GM12878 (cell line): ENCODE data around the gene CHN1. TPM values are rescaled to one million over a fixed set of nuclear protein-coding genes. Genes with fewer than 3 reads are reported as not detected.

Experiments used
- ATAC-seq: fragments of 200-7000 bp; cut with Tn5 transposase; 3 replicates; pipeline ENCODE4 v1.9.1; 2020; ENCODE audit warnings: mild to moderate bottlenecking, moderate library complexity
- BruUV-seq: library from RNA; stranded (reverse); fragments of 400-500 nt; replicated peaks from 2 replicates; lab custom pipeline; 2021; lab: Mats Ljungman, UMichigan
- CTCF ChIA-PET: fragments of 300-600 bp; sonication (Branson Sonifier 250); formaldehyde crosslinking; extraction: SDS; loops from one replicate; lab custom pipeline; 2021; ENCODE audit warnings: inconsistent platforms; lab: Yijun Ruan, JAX
- POLR2A ChIA-PET: fragments of 350-600 bp; formaldehyde crosslinking; extraction: SDS; loops from one replicate; lab custom pipeline; 2021; ENCODE audit warnings: inconsistent platforms; lab: Charles Lee
- RAD21 ChIA-PET: fragments of 300-600 bp; sonication (Branson Sonifier 250); formaldehyde crosslinking; loops from one replicate; lab custom pipeline; 2023; ENCODE audit warnings: antibody characterized with exemption; ENCODE audit not compliant: unreplicated experiment; lab: Charles Lee
- SMC1A ChIA-PET: fragments of 300-600 bp; sonication (Branson Sonifier 250); formaldehyde crosslinking; loops from one replicate; lab custom pipeline; 2023; ENCODE audit not compliant: unreplicated experiment, uncharacterized antibody; lab: Charles Lee
- DNase-seq: peaks from one replicate; pipeline ENCODE4 v3.0.0-alpha.2; 2011; ENCODE audit warnings: low read depth, low spot score
- FAIRE-seq: peaks from 3 replicates; lab custom pipeline; 2011; peaks lifted over from hg19 to GRCh38; lab: Jason Lieb, UNC
- H2AFZ ChIP-seq: 2 replicates; pipeline ENCODE4 v1.6.0; 2011; ENCODE audit warnings: low read depth, low read length, control low read depth; ENCODE audit not compliant: control insufficient read depth
- H3K27ac ChIP-seq: 2 replicates; pipeline ENCODE4 v1.5.1; 2011; ENCODE audit warnings: control low read depth; ENCODE audit not compliant: control insufficient read depth, insufficient read depth
- H3K27me3 ChIP-seq, 2 experiments: replicated peaks in 1 of 2; 2 replicates each; pipeline versions ENCODE4 v1.6.0 to v1.6.1; 2011; ENCODE audit warnings: low read length in 1 of 2; ENCODE audit not compliant: control insufficient read depth in 2 of 2, insufficient read depth in 2 of 2
- H3K36me3 ChIP-seq, 2 experiments: 2 replicates each; pipeline ENCODE4 v1.5.1; 2011; ENCODE audit warnings: low read length in 1 of 2; ENCODE audit not compliant: control insufficient read depth in 2 of 2, insufficient read depth in 2 of 2
- H3K4me1 ChIP-seq: 2 replicates; pipeline ENCODE4 v1.6.1; 2011; ENCODE audit warnings: mild to moderate bottlenecking, low read length, moderate library complexity, mixed read lengths; ENCODE audit not compliant: control insufficient read depth, insufficient read depth
- H3K4me2 ChIP-seq: 2 replicates; pipeline ENCODE4 v1.6.0; 2011; ENCODE audit warnings: control low read depth; ENCODE audit not compliant: control insufficient read depth, insufficient read depth
- H3K4me3 ChIP-seq: fragments of 200-600 bp; sonication (generic); 2 replicates; pipeline ENCODE4 v1.5.1; 2016
- H3K79me2 ChIP-seq: 2 replicates; pipeline ENCODE4 v1.6.0; 2011; ENCODE audit warnings: low read length; ENCODE audit not compliant: control insufficient read depth, insufficient read depth
- H3K9ac ChIP-seq: 2 replicates; pipeline ENCODE4 v1.8.0; 2011; ENCODE audit warnings: low read length, control low read depth, mixed read lengths; ENCODE audit not compliant: control insufficient read depth, insufficient read depth
- H3K9me3 ChIP-seq: replicated peaks from 3 replicates; pipeline ENCODE4 v1.5.1; 2011; ENCODE audit warnings: mild to moderate bottlenecking, low read length; ENCODE audit not compliant: control insufficient read depth, insufficient read depth
- H4K20me1 ChIP-seq: 2 replicates; pipeline ENCODE4 v1.6.0; 2011; ENCODE audit not compliant: control insufficient read depth, insufficient read depth
- BACH1 ChIP-seq: fragments of 450-650 bp; IDR thresholded peaks from 2 replicates; pipeline ENCODE4 v1.6.1; 2017; ENCODE audit warnings: mild to moderate bottlenecking, borderline replicate concordance
- CREB1 ChIP-seq: IDR thresholded peaks from 2 replicates; pipeline ENCODE4 v1.6.1; 2012; ENCODE audit warnings: low read depth, mild to moderate bottlenecking, inconsistent platforms
- HSF1 ChIP-seq: fragments of 150-350 bp; IDR thresholded peaks from 2 replicates; pipeline ENCODE4 v1.6.1; 2014; ENCODE audit warnings: mild to moderate bottlenecking, low read depth, low read length
- IRF3 ChIP-seq: fragments of 450-650 bp; IDR thresholded peaks from 2 replicates; pipeline ENCODE4 v1.6.1; 2014; ENCODE audit warnings: mild to moderate bottlenecking
- MAX ChIP-seq: IDR thresholded peaks from 2 replicates; pipeline ENCODE4 v1.6.1; 2012; ENCODE audit warnings: low read depth, low read length, improper control_type of control experiment
- MLLT1 ChIP-seq: fragments of 450-650 bp; IDR thresholded peaks from 2 replicates; pipeline ENCODE4 v1.6.1; 2016; ENCODE audit warnings: mild to moderate bottlenecking
- MYC ChIP-seq: IDR thresholded peaks from 2 replicates; pipeline ENCODE4 v1.6.1; 2011; ENCODE audit warnings: mild to moderate bottlenecking, low read length, moderate library complexity, inconsistent platforms; ENCODE audit not compliant: insufficient read depth, insufficient replicate concordance, insufficient read length, severe bottlenecking
- NFYA ChIP-seq: IDR thresholded peaks from 2 replicates; pipeline ENCODE4 v1.6.1; 2011; ENCODE audit warnings: low read depth, mild to moderate bottlenecking, low read length, improper control_type of control experiment, borderline replicate concordance
- NRF1 ChIP-seq: conservative IDR thresholded peaks from 2 replicates; pipeline ENCODE4 v1.6.1; 2011; ENCODE audit warnings: mild to moderate bottlenecking, low read depth, low read length, improper control_type of control experiment
- RELA ChIP-seq: fragments of 450-650 bp; IDR thresholded peaks from 2 replicates; pipeline ENCODE4 v1.8.0; 2014; ENCODE audit warnings: borderline replicate concordance; ENCODE audit not compliant: partially characterized antibody
- RUNX3 ChIP-seq: IDR thresholded peaks from 2 replicates; pipeline ENCODE4 v1.6.1; 2012; ENCODE audit warnings: low read length, inconsistent platforms
- SIN3A ChIP-seq: IDR thresholded peaks from 2 replicates; pipeline ENCODE4 v1.6.1; 2012; ENCODE audit warnings: low read depth, low read length, improper control_type of control experiment
- SMAD1 ChIP-seq: fragments of 450-650 bp; IDR thresholded peaks from 2 replicates; pipeline ENCODE4 v1.6.1; 2018; ENCODE audit warnings: mild to moderate bottlenecking, low read depth; ENCODE audit not compliant: partially characterized antibody
- SP1 ChIP-seq: IDR thresholded peaks from one replicate; pipeline ENCODE4 v1.6.1; 2011; ENCODE audit warnings: low read depth, low read length
- SREBF1 ChIP-seq: IDR thresholded peaks from 2 replicates; pipeline ENCODE4 v1.6.1; 2012; ENCODE audit warnings: mild to moderate bottlenecking, low read length
- TAF1 ChIP-seq: IDR thresholded peaks from 2 replicates; pipeline ENCODE4 v1.6.1; 2011; ENCODE audit warnings: mild to moderate bottlenecking, low read depth, low read length, borderline replicate concordance
- USF2 ChIP-seq: IDR thresholded peaks from 2 replicates; pipeline ENCODE4 v1.6.1; 2011; ENCODE audit warnings: low read depth, low read length, improper control_type of control experiment, borderline replicate concordance
- YY1 ChIP-seq: IDR thresholded peaks from 2 replicates; pipeline ENCODE4 v1.6.1; 2011; ENCODE audit warnings: low read depth, mild to moderate bottlenecking, low read length
- WGBS: methylation state at CpG from one replicate; pipeline ENCODE4 v1.1.6; 2016; ENCODE audit warnings: low lambda C conversion rate; ENCODE audit not compliant: insufficient replicate concordance, insufficient coverage; ENCODE audit errors: missing lambda C conversion rate; 5-methylcytosine and 5-hydroxymethylcytosine counted together
- in situ Hi-C: fragments of 300-500 bp; cut with MboI; formaldehyde crosslinking; loops from 9 replicates; pipeline ENCODE4 v1.14.3; 2018; ENCODE audit warnings: mixed read lengths
- intact Hi-C: fragments of 100-400 bp; cut with micrococcal nuclease; formaldehyde crosslinking; loops from one replicate; pipeline ENCODE4 v1.14.2; 2022; ENCODE audit not compliant: unreplicated experiment
- polyA plus RNA-seq, 11 experiments: library from polyadenylated mRNA; depleted of rRNA in 4 of 11; unstranded in 6 of 11; stranded (reverse) in 5 of 11; fragments of >200 nt; fragmentation: Nextera tagmentation in 4 of 11; fragmentation: Illumina TruSeq in 1 of 11; extraction: Ambion mirVana in 4 of 11; extraction: Trizol in 1 of 11; gene quantifications; 1 replicate in 1 of 11; 2 replicates in 10 of 11; pipeline versions ENCODE4 v1.2.1 to v1.2.3, GENCODE V29; 2011 to 2016; ENCODE audit warnings: inconsistent platforms in 2 of 11, missing spikeins in 2 of 11, low read depth in 1 of 11
- total RNA-seq, 4 experiments: library from RNA; depleted of rRNA in 3 of 4; stranded (reverse); fragments of >200 nt in 3 of 4; fragmentation: Illumina TruSeq in 1 of 4; extraction: Trizol in 1 of 4; gene quantifications; 2 replicates each; pipeline versions ENCODE4 v1.2.1 to v1.2.3, GENCODE V29; 2013 to 2021

Gene CHN1
- total and polyA plus RNA-seq, 10 of the 15 experiments (the other 5 are each of a cell fraction or from before 2014, with no cell fraction given): 0.18 to 0.92 (median 0.53) TPM; not detected in 1

- no peak for TF ChIP-seq RELA
- no peak for TF ChIP-seq BACH1
- no peak for TF ChIP-seq USF2
- TF ChIP-seq SREBF1: no peak
- no peak for TF ChIP-seq TAF1
- no peak for TF ChIP-seq RUNX3
- TF ChIP-seq NFYA: no peak
- TF ChIP-seq CREB1: no peak
- no peak for TF ChIP-seq YY1
- TF ChIP-seq SP1: no peak
These were observed 53.4 kb downstream of the CHN1 start (continued) for GRCh38 chr2:174951745-174952144.

- no peak overlapping the region for H3K27ac ChIP-seq
These were observed 55.0 kb downstream of the CHN1 start for GRCh38 chr2:174949988-174950687.

More at GRCh38 chr2:174949988-174950687, 55.0 kb downstream of the CHN1 start:
- no peak overlapping the region for H3K9ac ChIP-seq
- DNase-seq (no peak), ATAC-seq (no peak), FAIRE-seq (peak; percentile 27)
- H3K4me1 ChIP-seq: no peaks in the 10 kb centered on the region
- no peak overlapping the region for H3K4me2 ChIP-seq
- H4K20me1 ChIP-seq: no peaks in the 10 kb centered on the region
- in situ Hi-C loops: no loop called here
- no peaks in the 10 kb centered on the region for H3K27me3 ChIP-seq
- ChIA-PET POLR2A (no interaction called here), SMC1A (interaction anchor here (1.0 kb wide), 1 partner anchor 11 kb away, joined by 3 read pairs; no protein-coding TSS in a partner anchor), CTCF (no interaction called here), RAD21 (interaction anchor here (0.7 kb wide), 1 partner anchor 31 kb away, joined by 3 read pairs; no protein-coding TSS in a partner anchor)
- no peak overlapping the region for H3K4me3 ChIP-seq
- no peaks in the 10 kb centered on the region for H3K9me3 ChIP-seq
- intact Hi-C loops: no loop called here
- H2AFZ ChIP-seq: no peak overlapping the region
- 51% methylated on average over 8 of the region's 8 CpGs for WGBS
- TF ChIP-seq IRF3 (no peak), HSF1 (no peak), MYC (no peak), CREB1 (no peak), SIN3A (no peak), SMAD1 (no peak), MLLT1 (no peak), NRF1 (no peak), MAX (no peak)
- H3K36me3 ChIP-seq: no peaks in the 10 kb centered on the region
- no peaks in the 10 kb centered on the region for H3K79me2 ChIP-seq
- BruUV-seq: no TSS peak
